ENCODE data around the gene LRRC75A. TPM values are rescaled to one million over a fixed set of nuclear protein-coding genes. Genes with fewer than 3 reads are reported as not detected.

The LRRC75A gene
- total and polyA plus RNA-seq, 2 experiments from 2014 or later: 5.3 to 26.2 TPM

- no peak for DNase-seq (ENCODE audit: low spot score)
Measured at GRCh38 chr17:16465861-16466338, 26.1 kb downstream of the LRRC75A start.

More at GRCh38 chr17:16465861-16466338, 26.1 kb downstream of the LRRC75A start:
- Histone ChIP-seq H4K20me1 (replicated peaks; ENCODE audit: insufficient read depth) (peaks cover 8% of the 10 kb centered on the region), H3K27me3 (ENCODE audit: insufficient read depth) (no peaks in the 10 kb centered on the region), H3K4me2 (no peak overlapping the region), H3F3A (replicated peaks; ENCODE audit: low read depth) (no peaks in the 10 kb centered on the region), H3K9me2 (ENCODE audit: insufficient read depth) (no peaks in the 10 kb centered on the region), H3K4me1 (ENCODE audit: insufficient read depth) (peaks cover 15% of the 10 kb centered on the region; the same call in 1 of the 2 replicates), H3K79me2 (replicated peaks; ENCODE audit: insufficient read depth) (0 out of 2 replicates have a peak, but pooled peaks cover 6% of the 10 kb centered on the region), H3K27ac (ENCODE audit: low read depth) (no peak overlapping the region), H2AFZ (no peak overlapping the region), H3K36me3 (ENCODE audit: insufficient read depth) (no peaks in the 10 kb centered on the region), H3K4me3 (no peak overlapping the region)
- Mint-ChIP-seq H3K36me3 (ENCODE audit: low read depth) (peaks cover 7% of the 10 kb centered on the region; the same call in 2 of the 3 replicates), H3K4me3 (no peak overlapping the region), H3K9me3 (no peaks in the 10 kb centered on the region; the same call in 2 of the 3 replicates), H3K27me3 (ENCODE audit: insufficient read depth, low read depth, poor library complexity) (peaks cover 7% of the 10 kb centered on the region), H3K27ac (no peak overlapping the region), H3K4me1 (peaks cover 36% of the 10 kb centered on the region)
- TF ChIP-seq, protein P1, sequence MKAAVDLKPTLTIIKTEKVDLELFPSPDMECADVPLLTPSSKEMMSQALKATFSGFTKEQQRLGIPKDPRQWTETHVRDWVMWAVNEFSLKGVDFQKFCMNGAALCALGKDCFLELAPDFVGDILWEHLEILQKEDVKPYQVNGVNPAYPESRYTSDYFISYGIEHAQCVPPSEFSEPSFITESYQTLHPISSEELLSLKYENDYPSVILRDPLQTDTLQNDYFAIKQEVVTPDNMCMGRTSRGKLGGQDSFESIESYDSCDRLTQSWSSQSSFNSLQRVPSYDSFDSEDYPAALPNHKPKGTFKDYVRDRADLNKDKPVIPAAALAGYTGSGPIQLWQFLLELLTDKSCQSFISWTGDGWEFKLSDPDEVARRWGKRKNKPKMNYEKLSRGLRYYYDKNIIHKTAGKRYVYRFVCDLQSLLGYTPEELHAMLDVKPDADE (IDR thresholded peaks at IDR 0.05): no peak
- TF ChIP-seq POLR2AphosphoS5 (IDR thresholded peaks at IDR 0.05; ENCODE audit: low read depth): no peak
- TF ChIP-seq EZH2 (IDR thresholded peaks at IDR 0.05; ENCODE audit: low read depth, unreplicated experiment): no peak
- TF ChIP-seq, protein P2, sequence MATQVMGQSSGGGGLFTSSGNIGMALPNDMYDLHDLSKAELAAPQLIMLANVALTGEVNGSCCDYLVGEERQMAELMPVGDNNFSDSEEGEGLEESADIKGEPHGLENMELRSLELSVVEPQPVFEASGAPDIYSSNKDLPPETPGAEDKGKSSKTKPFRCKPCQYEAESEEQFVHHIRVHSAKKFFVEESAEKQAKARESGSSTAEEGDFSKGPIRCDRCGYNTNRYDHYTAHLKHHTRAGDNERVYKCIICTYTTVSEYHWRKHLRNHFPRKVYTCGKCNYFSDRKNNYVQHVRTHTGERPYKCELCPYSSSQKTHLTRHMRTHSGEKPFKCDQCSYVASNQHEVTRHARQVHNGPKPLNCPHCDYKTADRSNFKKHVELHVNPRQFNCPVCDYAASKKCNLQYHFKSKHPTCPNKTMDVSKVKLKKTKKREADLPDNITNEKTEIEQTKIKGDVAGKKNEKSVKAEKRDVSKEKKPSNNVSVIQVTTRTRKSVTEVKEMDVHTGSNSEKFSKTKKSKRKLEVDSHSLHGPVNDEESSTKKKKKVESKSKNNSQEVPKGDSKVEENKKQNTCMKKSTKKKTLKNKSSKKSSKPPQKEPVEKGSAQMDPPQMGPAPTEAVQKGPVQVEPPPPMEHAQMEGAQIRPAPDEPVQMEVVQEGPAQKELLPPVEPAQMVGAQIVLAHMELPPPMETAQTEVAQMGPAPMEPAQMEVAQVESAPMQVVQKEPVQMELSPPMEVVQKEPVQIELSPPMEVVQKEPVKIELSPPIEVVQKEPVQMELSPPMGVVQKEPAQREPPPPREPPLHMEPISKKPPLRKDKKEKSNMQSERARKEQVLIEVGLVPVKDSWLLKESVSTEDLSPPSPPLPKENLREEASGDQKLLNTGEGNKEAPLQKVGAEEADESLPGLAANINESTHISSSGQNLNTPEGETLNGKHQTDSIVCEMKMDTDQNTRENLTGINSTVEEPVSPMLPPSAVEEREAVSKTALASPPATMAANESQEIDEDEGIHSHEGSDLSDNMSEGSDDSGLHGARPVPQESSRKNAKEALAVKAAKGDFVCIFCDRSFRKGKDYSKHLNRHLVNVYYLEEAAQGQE (IDR thresholded peaks at IDR 0.05; ENCODE audit: unreplicated experiment): no peak
- TF ChIP-seq ZNF114 (CRISPR knock-in tag; IDR thresholded peaks at IDR 0.05): no peak
- TF ChIP-seq EZH2phosphoT487 (IDR thresholded peaks at IDR 0.05; ENCODE audit: unreplicated experiment): no peak
- no peak for TF ChIP-seq ZNF331 (CRISPR knock-in tag; IDR thresholded peaks at IDR 0.05; ENCODE audit: low read depth)
- TF ChIP-seq, protein P3, sequence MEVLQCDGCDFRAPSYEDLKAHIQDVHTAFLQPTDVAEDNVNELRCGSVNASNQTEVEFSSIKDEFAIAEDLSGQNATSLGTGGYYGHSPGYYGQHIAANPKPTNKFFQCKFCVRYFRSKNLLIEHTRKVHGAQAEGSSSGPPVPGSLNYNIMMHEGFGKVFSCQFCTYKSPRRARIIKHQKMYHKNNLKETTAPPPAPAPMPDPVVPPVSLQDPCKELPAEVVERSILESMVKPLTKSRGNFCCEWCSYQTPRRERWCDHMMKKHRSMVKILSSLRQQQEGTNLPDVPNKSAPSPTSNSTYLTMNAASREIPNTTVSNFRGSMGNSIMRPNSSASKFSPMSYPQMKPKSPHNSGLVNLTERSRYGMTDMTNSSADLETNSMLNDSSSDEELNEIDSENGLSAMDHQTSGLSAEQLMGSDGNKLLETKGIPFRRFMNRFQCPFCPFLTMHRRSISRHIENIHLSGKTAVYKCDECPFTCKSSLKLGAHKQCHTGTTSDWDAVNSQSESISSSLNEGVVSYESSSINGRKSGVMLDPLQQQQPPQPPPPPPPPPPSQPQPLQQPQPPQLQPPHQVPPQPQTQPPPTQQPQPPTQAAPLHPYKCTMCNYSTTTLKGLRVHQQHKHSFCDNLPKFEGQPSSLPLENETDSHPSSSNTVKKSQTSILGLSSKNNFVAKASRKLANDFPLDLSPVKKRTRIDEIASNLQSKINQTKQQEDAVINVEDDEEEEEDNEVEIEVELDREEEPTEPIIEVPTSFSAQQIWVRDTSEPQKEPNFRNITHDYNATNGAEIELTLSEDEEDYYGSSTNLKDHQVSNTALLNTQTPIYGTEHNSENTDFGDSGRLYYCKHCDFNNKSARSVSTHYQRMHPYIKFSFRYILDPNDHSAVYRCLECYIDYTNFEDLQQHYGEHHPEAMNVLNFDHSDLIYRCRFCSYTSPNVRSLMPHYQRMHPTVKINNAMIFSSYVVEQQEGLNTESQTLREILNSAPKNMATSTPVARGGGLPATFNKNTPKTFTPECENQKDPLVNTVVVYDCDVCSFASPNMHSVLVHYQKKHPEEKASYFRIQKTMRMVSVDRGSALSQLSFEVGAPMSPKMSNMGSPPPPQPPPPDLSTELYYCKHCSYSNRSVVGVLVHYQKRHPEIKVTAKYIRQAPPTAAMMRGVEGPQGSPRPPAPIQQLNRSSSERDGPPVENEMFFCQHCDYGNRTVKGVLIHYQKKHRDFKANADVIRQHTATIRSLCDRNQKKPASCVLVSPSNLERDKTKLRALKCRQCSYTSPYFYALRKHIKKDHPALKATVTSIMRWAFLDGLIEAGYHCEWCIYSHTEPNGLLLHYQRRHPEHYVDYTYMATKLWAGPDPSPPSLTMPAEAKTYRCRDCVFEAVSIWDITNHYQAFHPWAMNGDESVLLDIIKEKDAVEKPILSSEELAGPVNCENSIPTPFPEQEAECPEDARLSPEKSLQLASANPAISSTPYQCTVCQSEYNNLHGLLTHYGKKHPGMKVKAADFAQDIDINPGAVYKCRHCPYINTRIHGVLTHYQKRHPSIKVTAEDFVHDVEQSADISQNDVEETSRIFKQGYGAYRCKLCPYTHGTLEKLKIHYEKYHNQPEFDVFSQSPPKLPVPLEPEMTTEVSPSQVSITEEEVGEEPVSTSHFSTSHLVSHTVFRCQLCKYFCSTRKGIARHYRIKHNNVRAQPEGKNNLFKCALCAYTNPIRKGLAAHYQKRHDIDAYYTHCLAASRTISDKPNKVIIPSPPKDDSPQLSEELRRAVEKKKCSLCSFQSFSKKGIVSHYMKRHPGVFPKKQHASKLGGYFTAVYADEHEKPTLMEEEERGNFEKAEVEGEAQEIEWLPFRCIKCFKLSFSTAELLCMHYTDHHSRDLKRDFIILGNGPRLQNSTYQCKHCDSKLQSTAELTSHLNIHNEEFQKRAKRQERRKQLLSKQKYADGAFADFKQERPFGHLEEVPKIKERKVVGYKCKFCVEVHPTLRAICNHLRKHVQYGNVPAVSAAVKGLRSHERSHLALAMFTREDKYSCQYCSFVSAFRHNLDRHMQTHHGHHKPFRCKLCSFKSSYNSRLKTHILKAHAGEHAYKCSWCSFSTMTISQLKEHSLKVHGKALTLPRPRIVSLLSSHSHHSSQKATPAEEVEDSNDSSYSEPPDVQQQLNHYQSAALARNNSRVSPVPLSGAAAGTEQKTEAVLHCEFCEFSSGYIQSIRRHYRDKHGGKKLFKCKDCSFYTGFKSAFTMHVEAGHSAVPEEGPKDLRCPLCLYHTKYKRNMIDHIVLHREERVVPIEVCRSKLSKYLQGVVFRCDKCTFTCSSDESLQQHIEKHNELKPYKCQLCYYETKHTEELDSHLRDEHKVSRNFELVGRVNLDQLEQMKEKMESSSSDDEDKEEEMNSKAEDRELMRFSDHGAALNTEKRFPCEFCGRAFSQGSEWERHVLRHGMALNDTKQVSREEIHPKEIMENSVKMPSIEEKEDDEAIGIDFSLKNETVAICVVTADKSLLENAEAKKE (CRISPR knock-in tag; IDR thresholded peaks at IDR 0.05): no peak
- TF ChIP-seq STAT1 (IDR thresholded peaks at IDR 0.05; ENCODE audit: unreplicated experiment): no peak
- no peak for TF ChIP-seq CREB1 (CRISPR knock-in tag; IDR thresholded peaks at IDR 0.05; ENCODE audit: low read depth)
- no peak for TF ChIP-seq CTCF (conservative IDR thresholded peaks at IDR 0.05; ENCODE audit: low read depth in 2 of 2)
- no peak for TF ChIP-seq NANOG (IDR thresholded peaks at IDR 0.05; ENCODE audit: borderline replicate concordance)
- TF ChIP-seq JUNB (IDR thresholded peaks at IDR 0.05; ENCODE audit: unreplicated experiment): no peak
- ATAC-seq: no peak
